ENCODE results near the gene S100A2.

The S100A2 gene

DNA sequence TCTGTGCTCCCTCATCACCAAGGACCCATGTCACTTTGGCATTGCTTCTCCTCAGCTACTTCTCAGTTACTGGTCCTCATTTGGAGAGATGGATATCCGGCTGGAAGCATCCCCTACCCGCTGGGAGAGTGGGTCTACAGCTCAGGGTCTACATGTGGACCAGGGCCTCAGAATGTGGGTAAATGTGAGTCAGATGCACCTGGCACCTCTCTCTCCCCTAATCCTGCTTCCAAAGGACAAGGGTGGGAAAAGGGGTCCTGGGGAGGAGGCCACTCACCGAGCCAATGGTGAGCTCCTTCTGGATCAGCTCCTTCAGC lies 30.8 kb downstream of the S100A2 start:
- TF ChIP-seq, protein P1, sequence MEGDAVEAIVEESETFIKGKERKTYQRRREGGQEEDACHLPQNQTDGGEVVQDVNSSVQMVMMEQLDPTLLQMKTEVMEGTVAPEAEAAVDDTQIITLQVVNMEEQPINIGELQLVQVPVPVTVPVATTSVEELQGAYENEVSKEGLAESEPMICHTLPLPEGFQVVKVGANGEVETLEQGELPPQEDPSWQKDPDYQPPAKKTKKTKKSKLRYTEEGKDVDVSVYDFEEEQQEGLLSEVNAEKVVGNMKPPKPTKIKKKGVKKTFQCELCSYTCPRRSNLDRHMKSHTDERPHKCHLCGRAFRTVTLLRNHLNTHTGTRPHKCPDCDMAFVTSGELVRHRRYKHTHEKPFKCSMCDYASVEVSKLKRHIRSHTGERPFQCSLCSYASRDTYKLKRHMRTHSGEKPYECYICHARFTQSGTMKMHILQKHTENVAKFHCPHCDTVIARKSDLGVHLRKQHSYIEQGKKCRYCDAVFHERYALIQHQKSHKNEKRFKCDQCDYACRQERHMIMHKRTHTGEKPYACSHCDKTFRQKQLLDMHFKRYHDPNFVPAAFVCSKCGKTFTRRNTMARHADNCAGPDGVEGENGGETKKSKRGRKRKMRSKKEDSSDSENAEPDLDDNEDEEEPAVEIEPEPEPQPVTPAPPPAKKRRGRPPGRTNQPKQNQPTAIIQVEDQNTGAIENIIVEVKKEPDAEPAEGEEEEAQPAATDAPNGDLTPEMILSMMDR (IDR thresholded peaks at IDR 0.05; ENCODE audit: low read depth, low read length), result no peak
- no peak for DNase-seq (ENCODE audit: extremely low read depth, low read depth)

DNA sequence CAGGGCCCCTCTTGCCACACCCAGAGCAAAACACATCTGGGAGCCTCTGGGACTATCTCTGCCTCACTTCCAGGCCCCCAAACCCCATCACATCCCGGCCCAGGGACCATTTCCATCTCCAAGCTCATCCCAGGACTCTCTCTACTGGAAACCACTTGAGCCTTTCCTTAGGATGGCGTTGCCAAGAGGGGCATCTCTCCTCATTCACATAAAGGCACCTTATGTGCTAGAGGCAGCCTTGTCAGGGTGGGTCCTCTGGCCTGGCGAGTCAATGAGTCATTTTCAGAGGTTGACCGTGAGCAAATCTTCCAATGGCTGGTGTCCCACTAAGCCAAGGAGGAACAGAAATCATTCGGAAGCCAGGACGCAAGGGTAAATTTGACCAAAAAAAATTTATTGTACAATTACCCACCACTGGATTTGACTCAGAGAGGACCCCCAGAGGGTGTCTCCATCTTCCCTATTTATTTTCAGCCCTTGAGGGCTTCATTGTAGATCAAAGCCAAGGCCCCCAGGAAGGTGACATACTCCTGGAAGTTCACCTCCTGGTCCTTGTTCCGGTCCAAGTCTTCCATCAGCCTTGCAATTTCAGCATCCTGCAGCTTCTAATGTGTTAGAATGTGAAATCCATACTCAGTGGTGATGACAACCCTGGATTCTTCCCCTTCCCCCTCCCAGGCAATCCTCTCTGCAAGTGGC lies 31.3 kb downstream of the S100A2 start:
- DNase-seq (ENCODE audit: extremely low read depth, low read depth), result no peak
- TF ChIP-seq, protein P1 (IDR thresholded peaks at IDR 0.05; ENCODE audit: low read depth, low read length), result no peak

DNA sequence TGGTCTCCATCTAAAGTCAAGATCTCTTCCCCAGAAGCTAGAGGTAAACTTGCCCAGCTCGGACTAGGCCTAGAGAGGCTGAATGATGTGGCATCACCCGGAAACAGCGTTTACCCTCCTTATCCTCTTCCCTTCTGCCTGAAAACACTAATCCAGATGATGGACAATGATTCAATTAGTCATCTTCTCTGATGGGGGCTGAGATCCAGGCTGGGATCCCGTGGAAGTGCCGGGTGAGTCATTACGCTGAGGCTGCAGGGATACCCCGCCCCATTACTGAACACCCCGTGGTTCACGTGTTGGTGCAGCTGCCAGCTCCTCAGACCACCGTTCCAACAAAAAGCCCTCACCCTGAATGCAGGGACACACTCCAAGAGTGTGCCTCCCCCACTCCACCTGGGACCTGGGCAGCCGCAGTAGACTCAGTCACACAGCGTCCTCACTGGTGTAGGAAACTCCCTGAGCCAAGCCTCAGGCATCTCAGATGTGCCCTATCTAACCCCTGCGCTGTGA lies 31.9 kb downstream of the S100A2 start:
- TF ChIP-seq, protein P1 (IDR thresholded peaks at IDR 0.05; ENCODE audit: low read depth, low read length), result no peak
- DNase-seq (ENCODE audit: extremely low read depth, low read depth), result no peak

DNA sequence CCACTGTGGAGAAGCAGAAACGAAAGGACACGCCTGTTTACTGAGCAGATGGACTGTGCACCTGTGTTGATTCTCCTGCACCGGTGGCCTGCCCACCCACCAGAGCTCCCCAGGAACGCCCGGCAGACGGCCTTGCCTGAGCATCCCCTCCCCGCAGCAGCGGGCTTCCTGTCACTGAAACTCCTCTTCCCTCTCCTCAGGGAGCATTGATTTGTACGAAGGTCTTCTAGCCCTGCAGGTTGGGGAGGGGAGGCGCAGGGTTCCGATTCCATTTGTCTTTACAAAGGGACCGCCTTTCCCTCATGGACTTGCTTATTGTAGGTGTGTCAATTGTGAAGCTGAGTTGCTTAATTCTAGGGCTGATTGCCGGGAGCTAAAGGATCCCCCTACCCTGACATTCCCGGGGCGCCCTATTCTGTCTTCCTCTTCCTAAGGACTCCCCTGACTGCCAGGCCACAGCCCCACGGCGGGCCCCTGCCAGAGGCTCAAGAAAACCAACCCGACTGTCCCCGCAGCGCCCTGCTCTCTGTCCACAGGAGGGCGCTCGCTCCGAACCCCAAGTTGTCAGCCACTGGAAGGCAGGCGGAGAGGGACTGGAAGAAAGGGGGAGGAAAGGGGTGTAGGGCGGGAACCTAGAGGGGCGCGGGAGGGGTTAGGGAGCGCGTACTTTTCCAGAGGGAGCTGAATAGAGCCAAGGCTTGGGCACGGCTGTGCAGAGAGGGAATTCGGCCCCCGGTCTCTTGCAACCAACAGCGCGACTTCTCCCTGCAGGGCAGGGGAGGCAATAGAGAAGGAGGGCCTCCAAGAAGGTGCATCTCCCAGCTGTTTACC lies 32.7 kb downstream of the S100A2 start:
- peak; percentile 83 for DNase-seq (ENCODE audit: extremely low read depth, low read depth)
- TF ChIP-seq, protein P1 (IDR thresholded peaks at IDR 0.05; ENCODE audit: low read depth, low read length), result peak; percentile 95

DNA sequence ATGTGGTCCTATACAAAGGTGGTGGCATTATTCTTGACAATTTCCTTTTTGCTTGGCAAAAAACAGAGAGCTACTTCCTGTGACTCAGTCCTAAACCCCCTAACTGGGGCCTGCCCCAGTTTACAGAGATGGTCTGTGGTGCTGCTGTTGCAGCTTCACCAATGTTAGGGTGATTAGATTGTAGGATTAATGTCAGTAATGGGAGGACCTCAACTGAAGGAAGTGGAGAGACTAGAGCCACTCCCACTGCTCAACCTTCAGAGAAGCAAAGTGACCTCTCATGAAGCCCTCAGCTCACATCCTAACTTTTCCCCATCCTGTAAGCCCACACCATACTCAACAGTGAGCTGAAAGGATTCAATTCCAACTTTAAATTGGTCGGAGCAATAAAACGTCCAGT lies 33.5 kb downstream of the S100A2 start:
- DNase-seq (ENCODE audit: extremely low read depth, low read depth), result no peak
- TF ChIP-seq, protein P1 (IDR thresholded peaks at IDR 0.05; ENCODE audit: low read depth, low read length), result no peak

GRCh38 chr1:153531638-153532037 lies 34.0 kb downstream of the S100A2 start:
- TF ChIP-seq, protein P1 (IDR thresholded peaks at IDR 0.05; ENCODE audit: low read depth, low read length), result no peak
- no peak for DNase-seq (ENCODE audit: extremely low read depth, low read depth)

DNA sequence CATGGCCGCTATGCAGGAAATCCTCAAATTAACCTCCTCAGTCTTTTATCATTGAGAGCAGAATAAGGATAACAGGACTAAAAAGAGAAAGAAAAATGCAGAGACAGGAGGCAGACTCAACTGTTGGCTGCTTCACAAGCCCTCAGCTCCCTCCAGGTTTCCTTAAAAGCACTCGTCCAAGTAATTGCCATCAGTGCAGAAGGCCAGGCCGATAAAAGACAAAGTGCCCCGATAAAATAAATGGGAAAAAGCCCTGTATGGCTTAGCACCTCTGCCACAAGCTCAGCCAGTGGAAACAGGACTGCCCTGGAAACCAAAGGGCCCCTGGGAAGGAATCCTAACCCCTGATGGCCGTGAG lies 38.0 kb downstream of the S100A2 start:
- TF ChIP-seq, protein P1 (IDR thresholded peaks at IDR 0.05; ENCODE audit: low read depth, low read length), result no peak
- no peak for DNase-seq (ENCODE audit: extremely low read depth, low read depth)

Measured in AG09319 (cell line).